HepG2 (cell line): ENCODE results near the gene PRDX2. TPM values are rescaled to one million over a fixed set of nuclear protein-coding genes. Genes with fewer than 3 reads are reported as not detected.
A peak's percentile ranks its signal among the peaks of the same experiment; 100 is the strongest.

Source experiments
- ELF3 ChIP-seq: IDR thresholded peaks from 2 replicates; pipeline ENCODE4 v1.6.1; 2016; ENCODE audit warnings: missing genetic modification reagents, missing compliant biosample characterization
- FOXO1 ChIP-seq: sonication (generic); formaldehyde crosslinking; IDR thresholded peaks from 2 replicates; pipeline ENCODE4 v1.4.0; 2020; ENCODE audit warnings: missing genetic modification reagents
- HMG20A ChIP-seq: IDR thresholded peaks from 2 replicates; pipeline ENCODE4 v1.6.1; 2016; ENCODE audit warnings: borderline replicate concordance
- MEIS1 ChIP-seq: sonication (generic); formaldehyde crosslinking; IDR thresholded peaks from 2 replicates; pipeline ENCODE4 v1.9.0; 2021; ENCODE audit warnings: mild to moderate bottlenecking, missing genetic modification reagents, moderate library complexity, borderline replicate concordance
- NCOA1 ChIP-seq: sonication (generic); formaldehyde crosslinking; IDR thresholded peaks from 2 replicates; pipeline ENCODE4 v1.9.0; 2021; ENCODE audit warnings: missing genetic modification reagents
- TAF15 ChIP-seq: fragments of 200-400 bp; formaldehyde crosslinking; IDR thresholded peaks from one replicate; pipeline ENCODE4 v1.6.1; 2018; ENCODE audit warnings: mild to moderate bottlenecking, low read depth, low read length; ENCODE audit not compliant: poor library complexity, severe bottlenecking
- YEATS4 ChIP-seq: sonication (generic); formaldehyde crosslinking; IDR thresholded peaks from 2 replicates; pipeline ENCODE4 v1.4.0; 2020; ENCODE audit warnings: missing genetic modification reagents, borderline replicate concordance
- ZBTB10 ChIP-seq: sonication (generic); formaldehyde crosslinking; IDR thresholded peaks from 2 replicates; pipeline ENCODE4 v1.4.0; 2020; ENCODE audit warnings: missing genetic modification reagents, borderline replicate concordance
- ZFY ChIP-seq: sonication (generic); formaldehyde crosslinking; IDR thresholded peaks from 2 replicates; pipeline ENCODE4 v1.4.0; 2020; ENCODE audit warnings: missing genetic modification reagents
- ZNF720 ChIP-seq: sonication (generic); formaldehyde crosslinking; IDR thresholded peaks from 2 replicates; pipeline ENCODE4 v1.4.0; 2020; ENCODE audit warnings: missing genetic modification reagents
- polyA plus RNA-seq, 8 experiments: library from polyadenylated mRNA; depleted of rRNA in 3 of 8; stranded (reverse) in 7 of 8; unstranded in 1 of 8; fragments of >200 nt; fragmentation: Illumina TruSeq in 4 of 8; extraction: Trizol in 4 of 8; gene quantifications; 2 replicates each; pipeline versions ENCODE4 v1.2.1 to v1.2.3, GENCODE V29; 2011 to 2016; ENCODE audit warnings: low read depth in 4 of 8, missing spikeins in 1 of 8, mixed read lengths in 1 of 8; ENCODE audit not compliant: insufficient read depth in 1 of 8
- total RNA-seq, 5 experiments: library from RNA; depleted of rRNA; stranded (reverse); fragments of >200 nt; fragmentation: Illumina TruSeq; extraction: Trizol; gene quantifications; 2 replicates each; pipeline ENCODE4 v1.2.3, GENCODE V29; 2016; ENCODE audit warnings: low read depth in 1 of 5
- TF ChIP-seq, protein P1 (sequence below): sonication (generic); formaldehyde crosslinking; IDR thresholded peaks from 2 replicates; pipeline ENCODE4 v1.4.0; 2020; ENCODE audit warnings: missing genetic modification reagents

PRDX2 gene
- total and polyA plus RNA-seq, 2 of the 13 experiments (the other 11 are each of a cell fraction or from before 2014, with no cell fraction given): 218 to 381 TPM

GRCh38 chr19:12788682-12789097, 12.9 kb downstream of the PRDX2 start (continued):
- TF ChIP-seq ZBTB10 (CRISPR knock-in tag) (no peak; the same call in 1 of the 2 replicates), ZFY (CRISPR knock-in tag) (peak; percentile 39; the same call in 1 of the 2 replicates), MEIS1 (no peak), HMG20A (CRISPR knock-in tag) (no peak), ZNF720 (CRISPR knock-in tag) (no peak), FOXO1 (CRISPR knock-in tag) (no peak), TAF15 (no peak), NCOA1 (CRISPR knock-in tag) (no peak), ELF3 (CRISPR knock-in tag) (no peak), YEATS4 (CRISPR knock-in tag) (no peak)
- TF ChIP-seq, protein P1, sequence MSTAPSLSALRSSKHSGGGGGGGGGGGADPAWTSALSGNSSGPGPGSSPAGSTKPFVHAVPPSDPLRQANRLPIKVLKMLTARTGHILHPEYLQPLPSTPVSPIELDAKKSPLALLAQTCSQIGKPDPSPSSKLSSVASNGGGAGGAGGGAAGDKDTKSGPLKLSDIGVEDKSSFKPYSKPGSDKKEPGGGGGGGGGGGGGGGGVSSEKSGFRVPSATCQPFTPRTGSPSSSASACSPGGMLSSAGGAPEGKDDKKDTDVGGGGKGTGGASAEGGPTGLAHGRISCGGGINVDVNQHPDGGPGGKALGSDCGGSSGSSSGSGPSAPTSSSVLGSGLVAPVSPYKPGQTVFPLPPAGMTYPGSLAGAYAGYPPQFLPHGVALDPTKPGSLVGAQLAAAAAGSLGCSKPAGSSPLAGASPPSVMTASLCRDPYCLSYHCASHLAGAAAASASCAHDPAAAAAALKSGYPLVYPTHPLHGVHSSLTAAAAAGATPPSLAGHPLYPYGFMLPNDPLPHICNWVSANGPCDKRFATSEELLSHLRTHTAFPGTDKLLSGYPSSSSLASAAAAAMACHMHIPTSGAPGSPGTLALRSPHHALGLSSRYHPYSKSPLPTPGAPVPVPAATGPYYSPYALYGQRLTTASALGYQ: no peak
